HG03108 (cell line): Measurements from ENCODE around the gene SMIM20.
"Not testable (repeated sequence)": the region's sequence is repeated elsewhere in the genome, so short reads cannot be mapped to it uniquely, and the experiment has no call there.

Source experiments
- ATAC-seq: cut with Tn5 transposase; IDR thresholded peaks from one replicate; pipeline ENCODE4 v1.9.1; 2021; ENCODE audit warnings: moderate library complexity; ENCODE audit not compliant: unreplicated experiment

SMIM20 gene

DNA sequence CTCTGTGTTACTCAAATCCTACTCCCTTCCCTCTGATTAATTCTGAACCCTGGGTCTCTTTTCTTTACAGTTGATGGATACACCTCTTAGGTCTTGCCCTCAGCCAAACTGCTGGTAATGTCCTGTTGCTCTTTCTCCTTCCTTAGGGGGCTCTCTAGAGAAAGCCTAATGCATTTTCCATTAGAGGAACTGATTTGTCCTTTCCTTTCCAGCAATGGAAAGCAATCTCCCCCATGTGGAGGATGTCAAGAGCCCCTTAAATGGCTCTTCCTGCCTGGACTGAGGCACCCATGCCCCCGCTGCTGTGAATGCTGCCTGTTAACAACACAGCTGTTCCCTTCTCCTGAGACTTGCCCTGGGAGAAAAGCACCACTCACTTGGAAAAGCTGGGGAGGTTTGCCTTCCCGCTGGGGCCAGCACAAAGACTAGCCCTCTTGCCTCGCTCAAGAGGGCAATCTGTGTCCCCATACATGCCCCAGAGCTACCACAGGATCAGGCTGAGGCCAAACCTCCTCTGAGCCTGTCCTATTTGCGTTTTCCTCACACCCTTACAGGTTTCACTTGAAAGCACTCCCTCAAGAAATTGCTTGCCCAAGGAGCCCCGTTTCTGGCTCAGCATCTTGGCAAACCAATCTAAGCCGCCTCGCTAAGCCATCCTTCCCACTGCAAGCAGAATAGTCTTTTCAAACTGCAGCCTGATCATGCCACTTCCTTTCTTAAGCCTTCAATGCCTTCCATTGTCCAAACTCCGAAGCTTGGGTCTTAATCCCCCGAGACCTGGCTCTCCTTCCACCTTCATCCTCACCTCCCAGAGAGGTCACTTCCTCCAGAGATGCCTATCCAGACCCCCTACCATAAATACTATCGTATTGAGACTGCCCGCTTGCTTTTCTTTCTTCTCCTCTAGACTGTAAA, 23.2 kb upstream of the SMIM20 start:
- no peak for ATAC-seq

DNA sequence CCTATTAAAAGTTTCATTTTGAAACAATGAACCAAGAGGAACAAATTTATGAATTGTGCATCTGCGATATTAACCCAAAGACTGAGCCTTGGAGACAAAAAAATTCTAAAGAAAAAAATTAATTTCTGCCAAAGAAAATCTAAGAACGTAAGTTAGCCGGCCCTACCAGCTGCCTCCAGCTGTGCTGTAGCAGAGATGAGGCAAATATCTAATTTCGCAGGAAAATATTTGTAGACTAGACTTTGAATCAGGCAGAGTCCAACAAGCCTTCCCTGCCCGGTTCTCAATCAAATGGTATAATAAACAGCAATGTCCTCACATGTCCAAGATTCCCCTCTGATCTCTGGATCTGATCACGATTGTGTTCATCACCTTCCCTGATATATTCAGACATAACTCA, 21.2 kb upstream of the SMIM20 start:
- no peak for ATAC-seq

DNA sequence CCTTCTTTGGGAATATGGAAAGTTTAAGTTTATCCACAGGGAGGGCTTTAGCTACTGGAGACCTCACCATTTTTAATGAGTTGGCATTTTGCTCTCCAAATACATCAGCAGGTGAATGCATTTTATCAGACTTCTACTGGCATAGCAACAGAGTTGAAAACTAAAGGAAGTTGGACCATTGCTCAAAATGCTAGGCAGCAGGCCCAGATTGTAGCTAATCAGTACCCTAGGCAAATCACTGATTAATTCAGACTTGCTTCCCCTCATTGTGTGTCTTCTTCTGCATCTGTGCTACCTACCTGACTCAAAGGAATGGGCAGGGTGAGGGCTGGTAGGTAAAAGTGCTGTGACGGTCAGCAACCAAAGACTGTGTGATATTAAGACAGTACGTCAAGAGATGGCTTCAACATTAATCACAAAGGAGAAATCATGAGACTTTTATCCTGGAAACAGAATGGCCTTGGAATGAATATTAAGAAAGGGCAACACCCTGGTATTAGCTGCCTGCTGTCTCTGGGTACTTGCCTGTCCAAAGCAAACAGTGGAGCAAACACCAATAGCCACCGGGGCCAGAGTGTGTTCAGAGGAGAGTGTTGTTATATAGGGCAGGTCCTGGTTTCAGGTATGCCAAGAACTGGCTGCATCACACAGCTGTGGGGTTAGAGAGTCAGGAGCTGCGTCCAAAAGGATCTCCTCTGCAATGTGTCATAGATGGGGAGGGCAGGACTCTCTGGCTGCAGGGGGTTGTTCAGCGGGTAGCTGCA, 17.1 kb upstream of the SMIM20 start:
- no peak for ATAC-seq

DNA sequence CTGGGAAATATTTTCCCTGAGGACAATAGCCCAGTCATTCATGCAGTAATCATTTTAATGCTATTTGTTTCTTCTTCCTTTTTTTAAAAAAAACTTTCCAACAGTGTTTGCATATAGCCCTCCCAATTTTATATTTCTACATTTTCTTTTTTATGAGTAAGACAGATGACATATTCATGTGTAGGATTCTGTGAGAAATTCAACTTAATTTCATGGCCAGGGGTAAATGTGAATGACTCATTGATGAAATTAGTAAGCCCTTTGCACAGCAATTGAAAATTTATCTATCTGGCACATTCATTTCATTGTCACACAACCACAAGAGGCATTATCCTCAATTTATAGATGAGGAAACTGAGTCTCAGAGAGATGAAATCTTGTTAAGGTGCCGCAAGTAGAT, 13.7 kb upstream of the SMIM20 start:
- ATAC-seq = no peak

DNA sequence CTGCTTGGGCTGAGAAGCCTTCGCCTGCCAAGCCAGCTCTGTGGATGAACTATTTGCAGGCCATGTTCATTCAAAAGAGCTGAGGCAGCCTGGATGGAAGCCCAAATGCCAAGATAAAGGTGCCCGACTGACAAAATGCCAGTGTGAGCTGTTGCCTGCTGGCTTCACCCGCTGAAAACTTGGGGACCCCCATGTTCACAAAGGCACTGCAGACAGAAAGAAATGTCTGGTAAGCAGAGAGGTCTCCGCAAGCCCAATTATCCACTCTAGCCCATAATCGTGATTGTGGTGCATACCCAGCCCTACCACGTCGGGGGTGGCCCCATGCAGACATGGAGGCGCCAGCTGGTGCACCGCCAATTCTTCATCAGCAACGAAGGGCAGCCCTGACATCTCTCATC, 13.0 kb upstream of the SMIM20 start:
- no peak for ATAC-seq

DNA sequence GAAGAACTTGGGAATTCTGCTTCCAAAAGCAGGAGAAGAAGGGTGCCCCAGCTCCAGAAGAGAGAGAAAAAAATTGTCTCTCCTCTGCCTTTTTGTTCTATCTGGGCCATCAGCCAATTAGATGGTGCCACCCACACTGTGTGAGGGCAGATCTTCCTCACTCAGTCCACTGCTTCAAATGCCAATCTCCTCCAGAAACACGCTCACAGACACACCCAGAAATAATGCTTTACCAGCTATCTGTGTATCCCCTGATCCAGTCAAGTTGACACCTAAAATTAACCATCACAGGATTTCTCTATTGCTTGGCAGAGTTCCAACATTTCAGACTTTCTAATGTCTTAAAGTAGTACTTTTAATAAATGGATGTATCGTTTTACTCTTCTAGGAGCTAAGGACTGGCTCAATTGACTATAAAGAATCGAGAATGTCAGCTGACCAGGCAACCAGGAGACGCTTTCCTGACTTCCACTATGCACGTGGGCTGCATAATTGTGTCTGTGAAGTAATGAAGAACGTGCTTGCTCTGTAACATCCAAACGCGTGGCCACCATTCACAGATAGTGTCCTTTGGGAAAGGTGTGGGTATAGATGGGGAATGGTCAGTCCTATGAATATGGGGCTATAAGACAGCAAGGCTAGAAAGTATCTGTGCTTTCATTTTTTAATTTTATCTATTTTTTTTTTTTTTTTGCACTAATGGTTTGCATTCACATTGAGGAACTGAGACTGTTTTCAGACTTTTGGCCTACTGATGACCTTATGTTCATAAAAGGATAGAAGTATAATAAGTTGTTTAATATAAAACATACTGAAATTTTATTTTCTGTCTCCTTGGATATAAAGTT, 9.9 kb upstream of the SMIM20 start:
- ATAC-seq = peak; percentile 45

DNA sequence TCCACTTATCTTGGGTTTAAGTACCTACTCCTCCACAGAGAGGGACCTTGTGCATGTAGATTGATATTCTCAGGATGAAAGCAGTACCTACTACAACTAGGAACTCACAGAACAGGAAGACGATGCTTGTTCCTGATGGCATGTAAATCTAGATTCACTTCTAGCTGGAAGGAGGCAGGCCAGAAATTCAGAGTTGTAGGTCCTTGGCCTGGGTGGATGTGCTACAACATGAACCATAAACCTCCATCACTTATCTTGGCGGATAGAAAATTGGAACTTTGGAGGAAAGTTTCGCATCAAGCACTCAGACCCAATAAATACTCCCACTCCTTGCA, 9.3 kb upstream of the SMIM20 start:
- peak; percentile 37 for ATAC-seq

DNA sequence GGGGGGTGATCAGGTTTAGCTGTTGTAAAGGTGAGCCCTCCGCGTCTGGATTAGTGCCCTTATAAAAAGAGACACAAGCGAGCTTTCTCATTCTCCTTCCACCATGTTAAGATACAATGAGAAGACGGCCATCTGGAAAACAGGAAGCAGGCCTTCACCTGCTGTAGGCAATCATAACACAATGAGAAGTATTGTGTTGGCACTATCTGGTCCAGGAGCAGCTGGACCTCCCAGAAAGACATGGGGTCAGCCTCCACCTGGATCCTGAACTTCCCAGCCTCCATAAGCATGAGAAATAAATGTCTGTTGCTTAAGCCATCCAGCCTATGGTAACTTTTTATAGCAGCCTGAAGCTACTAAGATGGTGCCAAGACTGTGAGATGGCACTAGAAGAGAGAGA, 8.6 kb upstream of the SMIM20 start:
- ATAC-seq = no peak

DNA sequence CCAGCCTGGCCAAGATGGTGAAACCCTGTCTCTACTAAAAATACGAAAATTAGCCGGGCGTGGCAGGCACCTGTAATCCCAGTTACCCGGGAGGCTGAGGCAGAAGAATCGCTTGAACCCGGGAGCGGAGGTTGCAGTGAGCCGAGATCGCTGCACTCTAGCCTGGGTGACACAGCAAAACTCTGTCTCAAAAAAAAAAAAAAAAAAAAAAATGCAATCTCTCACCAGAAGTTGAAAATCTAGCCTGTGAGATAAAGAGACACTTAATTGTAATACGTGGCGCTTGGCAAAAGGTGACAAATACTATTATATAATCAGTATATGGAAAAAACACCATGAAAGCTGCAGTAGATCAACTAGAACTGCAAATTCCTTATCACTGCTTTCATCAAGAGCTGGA, 7.9 kb upstream of the SMIM20 start:
- ATAC-seq = not testable (repeated sequence)

DNA sequence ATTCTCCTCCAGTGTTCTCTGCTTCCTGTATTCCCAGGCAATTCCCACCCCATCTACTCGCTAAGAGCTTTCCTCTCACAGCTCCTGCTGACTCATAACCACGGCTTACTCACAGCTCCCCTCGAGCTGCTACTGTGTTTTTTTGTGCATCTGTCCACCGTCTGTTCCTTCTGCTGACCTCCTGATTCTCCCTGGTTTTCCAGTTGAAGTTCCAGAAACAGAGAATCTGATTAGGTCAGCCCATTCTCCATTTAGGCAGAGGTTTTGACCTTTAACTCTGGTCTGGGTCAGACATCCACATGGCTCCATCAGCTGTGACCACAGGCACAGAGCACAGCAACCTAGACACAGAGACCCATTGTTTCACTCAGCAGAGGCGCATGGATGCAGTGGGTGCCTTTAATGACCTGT, 5.5 kb upstream of the SMIM20 start:
- no peak for ATAC-seq

DNA sequence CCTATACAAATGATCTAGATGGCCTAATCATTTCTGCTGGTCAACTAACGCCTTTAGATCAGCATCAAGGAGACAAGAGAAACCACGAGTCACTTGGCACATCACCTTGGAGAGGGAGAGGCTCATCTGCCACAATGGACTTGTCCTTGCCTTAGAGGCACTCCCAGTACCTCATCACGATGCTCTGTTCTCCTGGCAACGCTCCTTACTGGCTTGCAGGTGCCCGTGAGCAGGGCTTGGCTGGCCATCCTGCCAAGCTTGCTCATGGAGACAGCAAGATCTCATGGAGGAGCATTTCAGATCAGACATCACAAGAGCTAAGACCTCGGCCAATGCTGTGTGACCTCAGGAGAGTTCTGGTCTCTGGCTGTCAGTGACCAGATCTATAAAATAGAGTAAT, 2.7 kb upstream of the SMIM20 start:
- ATAC-seq = no peak

DNA sequence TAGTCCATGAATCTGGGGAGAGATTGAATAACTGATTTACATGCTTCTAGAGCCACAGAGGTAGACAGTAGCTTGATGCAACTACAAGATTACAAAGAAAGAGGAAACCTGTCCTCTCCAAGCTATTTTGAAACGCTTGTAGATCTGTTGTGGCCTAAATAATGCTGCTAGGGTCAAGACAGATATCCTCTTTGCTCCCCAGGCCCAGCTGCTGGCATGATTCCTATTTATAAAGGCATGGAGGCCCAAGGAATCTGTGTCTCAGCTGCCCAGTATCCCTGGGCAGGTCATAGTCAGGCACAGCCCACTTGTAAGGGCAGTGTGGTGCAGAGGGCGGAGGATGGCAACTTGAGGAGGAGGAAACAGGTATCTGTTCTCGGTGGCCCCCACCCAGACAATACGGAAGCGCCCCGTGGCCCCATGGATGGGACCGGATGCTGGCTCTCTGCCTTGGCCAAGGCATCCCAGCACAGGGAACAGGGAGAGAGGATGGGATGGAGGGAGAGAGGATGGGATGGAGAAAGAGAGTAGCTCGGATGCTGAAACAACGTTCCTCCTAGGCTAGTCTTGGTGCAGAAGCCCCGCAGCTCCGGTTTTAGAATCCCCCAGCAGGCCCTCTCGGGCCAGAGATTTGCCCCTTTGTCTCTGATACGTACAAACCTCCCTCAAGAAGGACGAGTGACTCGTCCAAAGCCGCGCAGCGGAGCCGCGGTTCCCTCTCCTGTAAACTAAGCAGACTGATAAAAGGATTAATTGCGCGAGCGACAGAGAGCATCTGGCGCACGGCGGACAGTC, 767 bp upstream of the SMIM20 start:
- peak; percentile 41 for ATAC-seq

DNA sequence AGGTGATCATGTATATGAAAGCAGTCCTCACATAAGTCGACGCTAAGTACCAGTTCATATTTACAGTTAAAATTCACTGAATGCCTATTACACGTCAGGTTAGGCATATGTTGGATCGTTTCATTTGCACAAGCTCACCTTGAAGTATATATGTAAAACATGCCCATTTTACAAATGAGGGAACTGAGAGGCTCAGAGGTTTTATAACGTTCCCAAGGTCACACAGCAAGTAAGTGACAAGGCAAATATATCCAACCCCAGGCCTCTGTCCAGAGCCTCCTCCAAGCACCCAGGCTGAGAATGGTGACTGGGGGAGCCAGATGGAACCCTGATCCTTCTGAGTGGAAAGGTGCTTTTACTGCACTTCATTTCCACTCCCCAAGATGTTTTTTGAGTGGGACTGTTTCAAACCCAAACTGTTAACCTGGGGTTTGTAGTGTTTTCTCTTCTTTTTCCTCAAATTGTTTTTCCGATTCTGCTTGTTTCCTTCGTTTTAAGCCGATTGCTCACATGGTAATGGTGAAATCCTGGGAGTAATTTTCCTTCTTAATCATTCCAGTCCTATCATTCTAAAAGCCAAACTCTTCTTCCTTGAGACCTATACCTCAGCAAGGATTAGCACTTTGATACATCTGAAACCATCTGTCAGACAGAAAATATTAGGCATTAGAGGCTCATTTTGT, 791 bp downstream of the SMIM20 start:
- no peak for ATAC-seq

DNA sequence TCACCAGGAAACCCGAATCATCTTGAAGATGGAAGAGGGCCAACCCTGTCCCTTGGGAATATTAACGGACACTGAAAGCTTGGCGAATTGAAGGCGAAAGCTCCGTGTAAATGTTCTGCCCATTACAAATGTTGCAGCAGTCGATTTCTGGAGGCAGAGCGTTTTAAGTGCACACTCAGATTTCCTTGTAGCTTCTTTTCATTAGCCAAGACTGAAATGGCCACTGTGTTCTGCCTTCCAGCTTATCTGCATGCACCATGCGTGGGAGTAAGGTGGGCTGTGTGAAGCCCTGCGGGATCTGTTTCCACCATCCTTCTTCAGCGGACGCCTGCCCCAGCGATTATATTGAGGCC, 1.3 kb downstream of the SMIM20 start:
- no peak for ATAC-seq

DNA sequence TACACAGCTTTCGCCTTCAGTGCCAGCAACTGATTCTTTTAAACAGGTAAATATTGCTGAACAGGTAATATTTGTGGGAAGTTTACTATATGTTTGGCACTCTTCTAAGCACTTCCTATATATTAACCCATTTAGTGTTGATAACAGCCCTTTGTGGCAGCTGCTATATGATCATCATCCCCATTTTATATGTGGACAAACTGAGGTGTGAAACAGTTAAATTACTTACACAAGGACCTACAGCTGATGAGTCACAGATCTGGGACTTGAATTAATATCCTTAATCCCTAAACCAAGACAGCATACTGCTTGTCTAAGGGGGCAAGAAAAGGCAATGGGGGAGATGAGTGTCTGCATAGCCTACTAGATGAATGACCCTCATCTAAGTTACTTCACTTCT, 2.9 kb downstream of the SMIM20 start:
- ATAC-seq = no peak

DNA sequence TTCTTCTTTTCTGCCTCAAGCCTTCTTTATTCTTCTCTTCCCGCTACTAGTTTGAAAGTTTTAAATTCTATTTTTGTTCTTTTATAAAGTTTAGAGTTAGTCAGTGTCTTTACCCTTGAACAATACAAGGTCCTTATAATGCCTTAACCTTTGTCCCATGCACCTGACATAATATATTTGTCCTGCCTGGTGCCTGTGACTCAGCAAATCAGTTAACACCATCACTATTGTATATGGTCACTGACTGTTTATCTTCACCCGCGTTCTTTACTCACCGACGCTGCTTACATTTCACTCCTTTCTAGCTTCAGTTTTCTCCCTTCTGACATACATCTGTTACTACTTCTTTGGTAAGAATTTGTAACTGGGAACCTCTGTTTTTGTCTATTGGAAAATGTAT, 5.7 kb downstream of the SMIM20 start:
- no peak for ATAC-seq

DNA sequence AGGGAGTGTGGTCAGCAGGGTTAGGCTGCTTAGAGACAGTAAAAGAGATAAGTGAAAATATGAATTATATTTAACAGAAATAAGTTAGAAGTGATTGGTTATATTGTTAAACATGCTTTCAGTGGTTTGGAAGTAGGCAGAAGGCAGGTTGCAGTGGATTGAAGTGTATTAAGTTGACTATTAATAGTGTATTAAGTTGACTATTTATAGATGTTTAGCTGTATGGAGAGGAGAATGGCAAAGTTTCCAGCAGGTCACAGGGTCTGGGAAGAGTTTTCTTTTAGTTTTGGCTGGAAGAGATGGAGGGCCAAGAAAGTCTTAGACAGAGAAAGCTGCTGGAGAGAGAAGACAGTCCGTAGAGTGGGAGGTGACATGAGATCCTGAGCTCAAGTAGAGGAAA, 7.9 kb downstream of the SMIM20 start:
- ATAC-seq = no peak

DNA sequence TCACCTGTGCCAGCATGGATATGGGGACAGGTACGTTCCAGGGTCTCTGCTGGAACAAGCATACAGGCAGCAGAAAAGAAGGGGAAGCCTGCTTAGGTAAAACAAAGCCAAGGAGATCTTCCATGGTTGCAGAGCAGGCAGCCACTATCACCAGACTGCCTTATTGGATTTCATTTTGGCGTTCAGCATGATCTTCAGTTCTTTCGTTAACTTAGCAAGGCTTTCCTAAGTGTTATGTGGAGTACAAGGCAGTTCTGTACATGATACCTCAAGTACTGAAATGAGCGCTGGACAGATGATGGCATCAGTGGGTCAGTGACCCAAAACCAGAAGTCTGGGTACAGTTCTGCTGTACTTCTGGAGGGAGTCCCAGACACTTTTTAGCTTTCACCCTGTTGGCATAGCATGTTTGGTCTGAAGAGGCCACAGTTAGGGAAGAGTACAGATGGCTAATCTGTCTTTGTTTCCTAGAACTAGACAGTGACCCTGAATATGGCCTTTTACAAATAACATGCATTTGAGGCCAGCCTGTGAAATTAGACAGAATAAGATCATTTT, 8.9 kb downstream of the SMIM20 start:
- no peak for ATAC-seq

DNA sequence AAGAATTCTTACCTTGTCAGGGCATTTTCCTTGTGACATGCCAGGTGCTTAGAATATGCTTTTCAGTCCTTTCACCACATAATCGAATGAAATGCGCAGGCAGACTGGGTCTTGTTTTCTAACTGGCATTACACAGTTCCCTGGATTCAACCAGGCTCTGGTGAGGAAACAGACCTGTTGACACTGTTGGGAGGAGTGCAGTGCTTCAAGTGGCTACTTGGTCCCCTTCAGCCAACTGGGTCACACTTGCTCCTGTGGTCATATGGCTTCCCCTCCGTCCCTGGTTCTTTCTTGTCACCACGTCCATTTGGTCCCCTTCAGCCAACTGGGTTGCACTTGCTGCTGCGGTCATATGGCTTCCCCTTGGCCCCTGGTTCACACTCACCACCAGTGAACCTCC, 9.7 kb downstream of the SMIM20 start:
- ATAC-seq = no peak
